ENCODE data around the gene ADRA2C. TPM values are rescaled to one million over a fixed set of nuclear protein-coding genes. Genes with fewer than 3 reads are reported as not detected.

Gene ADRA2C
- total and polyA plus RNA-seq, 2 of the 13 experiments (the other 11 are each of a cell fraction or from before 2014, with no cell fraction given), result 15.4 to 69.7 TPM

GRCh38 chr4:3792813-3793212 lies 26.6 kb downstream of the ADRA2C start:
- Histone ChIP-seq H3K4me1 (ENCODE audit: insufficient read depth, low read length) (peaks cover 20% of the 10 kb centered on the region), H3K9me3 (ENCODE audit: low read length) (peaks cover 23% of the 10 kb centered on the region), H4K20me1 (ENCODE audit: insufficient read depth, low read length) (no peaks in the 10 kb centered on the region), H3K4me2 (ENCODE audit: low read depth, low read length) (no peak overlapping the region), H3K4me3 (replicated peaks in 1 of 3; ENCODE audit: insufficient read depth in 1 of 3, low read depth in 2 of 3, low read length in 3 of 3) (no peak overlapping the region), H3K79me2 (ENCODE audit: insufficient read depth, low read length) (no peaks in the 10 kb centered on the region), H3K27me3 (ENCODE audit: control insufficient read depth in 1 of 2, insufficient read depth in 2 of 2, low read length in 2 of 2) (peaks cover 6 to 11% of the 10 kb centered on the region in 2 experiments; a peak in 3 of 5 replicates), H3K9ac (ENCODE audit: insufficient read depth, low read depth, low read length) (no peak overlapping the region), H3K36me3 (replicated peaks in 1 of 2; ENCODE audit: control insufficient read depth in 1 of 2, insufficient read depth in 2 of 2, low read length in 2 of 2) (no peaks in the 10 kb centered on the region), H2AFZ (ENCODE audit: low read length) (no peak overlapping the region), H3K27ac (ENCODE audit: extremely low read length, insufficient read depth, low read length) (no peak overlapping the region)
- ChIA-PET CTCF (ENCODE audit: low intra/inter-chr PET ratio, low total read pairs) (interaction anchor here (0.8 kb wide), 1 partner anchor 88 kb away, joined by 3 read pairs; no protein-coding TSS in a partner anchor), POLR2A (no interaction called here)
- FAIRE-seq (no peak), ATAC-seq (peak; percentile 72), DNase-seq (ENCODE audit: low spot score) (no peak)
- TF ChIP-seq STAG1 (CRISPR knock-in tag; IDR thresholded peaks at IDR 0.05) (peak; percentile 62), SMC3 (IDR thresholded peaks at IDR 0.05; ENCODE audit: low read length) (peak; percentile 58), RAD21 (CRISPR knock-in tag; IDR thresholded peaks at IDR 0.05) (peak; percentile 71), REST (IDR thresholded peaks at IDR 0.05; ENCODE audit: borderline replicate concordance in 1 of 2, low read depth in 1 of 2, low read length in 2 of 2) (peak in 1 of 2 experiments; percentile 74; a peak in 1 of 4 replicates), CTCF (CRISPR knock-in tag; IDR thresholded peaks at IDR 0.05) (peak; percentile 28), ZFX (CRISPR knock-in tag; IDR thresholded peaks at IDR 0.05; ENCODE audit: low read depth) (no peak)
- in situ Hi-C loops (cut with HindIII; ENCODE audit: extremely low pct_ligation_motif_present, low pct_unique_long_range_greater_than_20kb) (no loop called here), intact Hi-C loops (cut with micrococcal nuclease; ENCODE audit: unreplicated experiment) (no loop called here)
- 10% methylated on average over 3 of the region's 3 CpGs for WGBS (ENCODE audit: low lambda C conversion rate)
- no TSS peak for BruUV-seq (replicated peaks)

Data from HepG2 (cell line).